Measurements from ENCODE around the gene VAMP5.

GRCh38 chr2:85611217-85611704, 27.0 kb downstream of the VAMP5 start:
- TF ChIP-seq CTCF (IDR thresholded peaks at IDR 0.05), result no peak
- no peak for TF ChIP-seq POLR2A (IDR thresholded peaks at IDR 0.05)
- no peak for TF ChIP-seq POLR2AphosphoS5 (IDR thresholded peaks at IDR 0.05)
- TF ChIP-seq EP300 (IDR thresholded peaks at IDR 0.05), result no peak
